Right atrium auricular region (tissue), 2 donors: ENCODE measurements around the gene DARS1. TPM values are rescaled to one million over a fixed set of nuclear protein-coding genes. Genes with fewer than 3 reads are reported as not detected.
A peak's percentile ranks its signal among the peaks of the same experiment; 100 is the strongest.

ENCODE experiments used
- DNase-seq: peaks from one replicate; pipeline ENCODE4 v3.0.0-alpha.2; 2019; ENCODE audit warnings: low spot score
- H3K27ac ChIP-seq, 2 donors: fragments of 200-600 bp; sonication (generic); 1 replicate in 1 of 2; 2 replicates in 1 of 2; pipeline ENCODE4 v1.5.1; 2016 to 2019
- H3K27me3 ChIP-seq, 2 donors: fragments of 200-600 bp; sonication (generic); one replicate each; pipeline versions ENCODE4 v1.5.1 to v1.6.0; 2017 to 2019
- H3K36me3 ChIP-seq: fragments of 200-600 bp; sonication (generic); one replicate; pipeline ENCODE4 v1.5.1; 2016
- H3K4me1 ChIP-seq, 2 donors: fragments of 200-600 bp; sonication (generic); one replicate each; pipeline versions ENCODE4 v1.5.1 to v1.6.0; 2017 to 2019
- H3K4me3 ChIP-seq, 2 donors: fragments of 200-600 bp; sonication (generic); 1 replicate in 1 of 2; 2 replicates in 1 of 2; pipeline ENCODE4 v1.5.1; 2017 to 2019; ENCODE audit warnings: mild to moderate bottlenecking in 1 of 2, moderate library complexity in 1 of 2
- H3K9me3 ChIP-seq, 2 donors: fragments of 200-600 bp; sonication (generic); one replicate each; pipeline ENCODE4 v1.5.1; 2019
- total RNA-seq, 2 donors: library from RNA; depleted of rRNA; stranded (reverse); fragments of >200 nt; gene quantifications; one replicate each; pipeline ENCODE4 v1.1.0, GENCODE V29; 2016
- TF ChIP-seq, protein P1 (sequence below), 2 donors: fragments of 200-600 bp; sonication (generic); IDR thresholded peaks; one replicate each; pipeline ENCODE4 v1.5.1; 2019; ENCODE audit warnings: antibody characterized with exemption in 2 of 2

The DARS1 gene
- total RNA-seq, 2 donors from 2014 or later, result 42.4 to 57.8 TPM

DNA sequence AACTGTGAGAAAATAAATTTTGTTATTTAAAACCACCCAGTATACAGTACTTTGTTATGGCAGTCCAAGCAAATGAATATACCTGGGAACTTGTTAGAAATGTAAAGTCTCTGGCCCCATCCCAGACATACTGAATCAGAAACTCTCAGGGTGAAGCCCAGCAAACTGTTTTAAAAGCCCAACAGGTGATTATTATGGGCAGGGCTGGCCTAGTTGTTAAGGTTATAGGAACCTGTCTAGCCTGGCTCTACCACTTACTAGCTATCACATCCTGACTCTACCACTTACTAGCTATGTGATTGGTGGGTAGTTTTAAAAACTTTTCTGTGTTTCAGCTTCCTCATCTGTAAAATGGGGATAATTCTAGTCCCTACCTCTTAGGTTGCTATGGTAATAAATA is 8.0 kb upstream of the DARS1 start:
- no peaks in the 10 kb centered on the region for H3K4me1 ChIP-seq
- H3K4me3 ChIP-seq, result no peak overlapping the region
- H3K9me3 ChIP-seq, result no peaks in the 10 kb centered on the region
- no peaks in the 10 kb centered on the region for H3K27me3 ChIP-seq
- TF ChIP-seq, protein P1, sequence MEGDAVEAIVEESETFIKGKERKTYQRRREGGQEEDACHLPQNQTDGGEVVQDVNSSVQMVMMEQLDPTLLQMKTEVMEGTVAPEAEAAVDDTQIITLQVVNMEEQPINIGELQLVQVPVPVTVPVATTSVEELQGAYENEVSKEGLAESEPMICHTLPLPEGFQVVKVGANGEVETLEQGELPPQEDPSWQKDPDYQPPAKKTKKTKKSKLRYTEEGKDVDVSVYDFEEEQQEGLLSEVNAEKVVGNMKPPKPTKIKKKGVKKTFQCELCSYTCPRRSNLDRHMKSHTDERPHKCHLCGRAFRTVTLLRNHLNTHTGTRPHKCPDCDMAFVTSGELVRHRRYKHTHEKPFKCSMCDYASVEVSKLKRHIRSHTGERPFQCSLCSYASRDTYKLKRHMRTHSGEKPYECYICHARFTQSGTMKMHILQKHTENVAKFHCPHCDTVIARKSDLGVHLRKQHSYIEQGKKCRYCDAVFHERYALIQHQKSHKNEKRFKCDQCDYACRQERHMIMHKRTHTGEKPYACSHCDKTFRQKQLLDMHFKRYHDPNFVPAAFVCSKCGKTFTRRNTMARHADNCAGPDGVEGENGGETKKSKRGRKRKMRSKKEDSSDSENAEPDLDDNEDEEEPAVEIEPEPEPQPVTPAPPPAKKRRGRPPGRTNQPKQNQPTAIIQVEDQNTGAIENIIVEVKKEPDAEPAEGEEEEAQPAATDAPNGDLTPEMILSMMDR (IDR thresholded peaks at IDR 0.05), result no peak
- no peak for DNase-seq
- no peaks in the 10 kb centered on the region for H3K36me3 ChIP-seq
- H3K27ac ChIP-seq, result no peak overlapping the region

DNA sequence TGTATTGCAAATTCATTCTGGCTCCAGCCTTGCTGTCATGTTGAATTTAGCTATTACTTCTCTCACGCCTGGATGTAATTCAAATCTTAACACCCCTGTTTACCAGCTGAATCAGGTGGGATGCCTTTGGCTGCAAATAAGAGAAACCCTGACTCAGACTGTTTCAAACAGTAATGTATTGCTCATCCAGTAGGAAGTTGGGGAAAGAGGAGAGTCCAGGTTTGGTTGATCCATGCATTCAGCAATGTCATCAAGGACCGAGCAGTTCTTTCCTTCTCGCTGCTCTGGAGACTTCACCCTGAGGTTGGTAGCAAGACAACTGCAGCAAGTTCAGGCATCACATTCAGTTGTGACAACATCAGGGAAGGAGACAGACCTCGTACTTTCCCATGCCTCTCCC is 6.4 kb upstream of the DARS1 start:
- Histone ChIP-seq H3K4me1 (no peaks in the 10 kb centered on the region), H3K27ac (no peak overlapping the region), H3K36me3 (no peaks in the 10 kb centered on the region), H3K9me3 (no peaks in the 10 kb centered on the region), H3K27me3 (no peaks in the 10 kb centered on the region), H3K4me3 (no peak overlapping the region)
- TF ChIP-seq, protein P1 (IDR thresholded peaks at IDR 0.05), result no peak
- no peak for DNase-seq

DNA sequence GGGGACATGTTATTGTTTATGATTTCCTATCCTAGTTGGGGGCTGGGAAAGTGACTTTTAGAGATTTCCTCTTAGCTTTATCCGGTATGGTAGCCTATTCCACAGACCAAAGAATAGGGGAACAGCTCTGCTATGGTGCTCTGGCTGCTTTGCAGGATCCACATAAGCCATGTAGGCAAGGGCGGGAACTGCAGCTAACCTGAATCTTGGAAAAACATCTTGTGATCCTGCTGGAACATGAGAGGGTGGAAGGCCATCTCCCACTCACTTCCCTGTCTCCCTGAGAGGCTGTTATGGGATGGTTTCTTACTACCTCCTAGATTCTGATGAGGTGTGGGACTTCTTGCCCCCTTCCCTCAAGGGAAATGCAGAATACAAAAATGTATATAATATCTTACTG is 2.0 kb upstream of the DARS1 start:
- TF ChIP-seq, protein P1 (IDR thresholded peaks at IDR 0.05), result no peak
- H3K27me3 ChIP-seq, result no peaks in the 10 kb centered on the region
- DNase-seq, result no peak
- H3K27ac ChIP-seq, result no peak overlapping the region
- peaks cover 0 to 23% of the 10 kb centered on the region in 2 donors for H3K4me1 ChIP-seq
- H3K4me3 ChIP-seq, result no peak overlapping the region
- H3K36me3 ChIP-seq, result no peaks in the 10 kb centered on the region
- no peaks in the 10 kb centered on the region for H3K9me3 ChIP-seq

DNA sequence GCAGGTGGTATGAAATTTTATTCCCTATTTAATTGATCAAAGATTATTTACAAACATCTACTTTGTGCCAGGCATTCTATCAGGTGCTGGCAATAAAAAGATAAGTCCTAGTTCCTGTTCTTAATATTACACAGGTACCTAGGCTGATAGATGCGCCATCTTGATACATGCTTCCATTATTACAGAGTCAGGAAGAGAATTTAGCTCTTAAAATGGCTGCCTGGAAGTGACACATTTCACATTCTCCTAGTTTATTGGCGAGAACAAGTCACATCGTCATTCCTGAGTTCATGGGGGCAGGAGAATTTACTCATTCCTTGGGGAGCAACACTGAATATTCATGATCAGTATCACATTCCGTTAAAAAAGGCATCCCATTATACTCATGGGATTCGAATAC is 1.1 kb upstream of the DARS1 start:
- Histone ChIP-seq H3K27ac (no peak overlapping the region), H3K9me3 (no peaks in the 10 kb centered on the region), H3K4me1 (peaks cover 0 to 23% of the 10 kb centered on the region in 2 donors), H3K4me3 (no peak overlapping the region), H3K27me3 (no peaks in the 10 kb centered on the region), H3K36me3 (no peaks in the 10 kb centered on the region)
- TF ChIP-seq, protein P1 (IDR thresholded peaks at IDR 0.05), result no peak
- no peak for DNase-seq

DNA sequence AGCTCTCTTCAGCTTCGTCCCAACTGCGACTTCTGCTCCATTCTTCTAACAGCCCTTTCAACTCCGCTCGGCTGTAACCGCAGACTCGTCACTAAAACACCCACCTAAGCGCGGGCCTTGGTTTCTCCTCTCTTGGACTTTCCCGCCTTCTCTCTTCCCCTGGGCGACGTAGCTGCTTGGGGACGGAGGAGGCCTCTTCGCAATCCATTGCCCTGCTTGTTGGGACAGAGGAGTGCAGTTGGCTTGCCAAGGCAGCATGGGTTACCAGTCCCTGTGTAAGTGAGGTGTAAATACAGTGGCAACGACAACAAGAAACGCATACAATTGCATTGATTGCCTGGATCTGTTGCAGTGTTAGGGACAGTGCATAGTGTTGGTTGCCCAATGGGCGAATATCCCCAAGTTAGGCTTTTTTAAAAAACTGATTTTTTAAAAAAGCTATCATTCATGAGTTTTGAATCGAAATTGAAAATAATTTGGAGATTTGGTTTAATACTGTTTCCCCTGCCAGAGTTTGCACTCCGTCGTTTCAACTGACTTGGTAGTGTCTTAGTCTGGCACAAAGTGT is 484 bp upstream of the DARS1 start:
- TF ChIP-seq, protein P1 (IDR thresholded peaks at IDR 0.05), result no peak
- no peaks in the 10 kb centered on the region for H3K9me3 ChIP-seq
- peak overlapping the region; percentile 97 to 98 for H3K27ac ChIP-seq
- H3K4me1 ChIP-seq, result peaks cover 0 to 24% of the 10 kb centered on the region in 2 donors
- no peaks in the 10 kb centered on the region for H3K27me3 ChIP-seq
- H3K4me3 ChIP-seq, result peak overlapping the region; percentile 94 to 99
- DNase-seq, result no peak
- no peaks in the 10 kb centered on the region for H3K36me3 ChIP-seq
